HepG2 (cell line): Measurements from ENCODE around the gene SOX13. TPM values are rescaled to one million over a fixed set of nuclear protein-coding genes. Genes with fewer than 3 reads are reported as not detected.

ENCODE experiments used
- ATAC-seq: fragments of 200-7000 bp; cut with Tn5 transposase; 3 replicates; pipeline ENCODE4 v1.9.1; 2020; ENCODE audit warnings: mild to moderate bottlenecking, moderate library complexity
- BruUV-seq: library from RNA; stranded (reverse); fragments of 400-500 nt; replicated peaks from 2 replicates; lab custom pipeline; 2021; lab: Mats Ljungman, UMichigan
- CTCF ChIA-PET: fragments of 300-600 bp; formaldehyde crosslinking; extraction: SDS; loops from one replicate; lab custom pipeline; 2021; ENCODE audit warnings: low total read pairs, inconsistent platforms, low intra/inter-chr PET ratio; lab: Yijun Ruan, JAX
- POLR2A ChIA-PET: fragments of 350-600 bp; sonication (Branson Sonifier 250); formaldehyde crosslinking; loops from one replicate; lab custom pipeline; 2020; ENCODE audit warnings: antibody characterized with exemption, inconsistent platforms; lab: Yijun Ruan, JAX
- DNase-seq: peaks from one replicate; pipeline ENCODE4 v3.0.0-alpha.2; 2015; ENCODE audit warnings: low spot score
- FAIRE-seq: peaks from 3 replicates; lab custom pipeline; 2011; peaks lifted over from hg19 to GRCh38; lab: Jason Lieb, UNC
- H2AFZ ChIP-seq: one replicate; pipeline ENCODE4 v1.6.1; 2011; ENCODE audit warnings: low read length, inconsistent platforms
- H3K27ac ChIP-seq: fragments of 300-600 bp; 3 replicates; pipeline ENCODE4 v1.8.0; 2011; ENCODE audit warnings: mixed run types, mild to moderate bottlenecking, mixed read lengths, low read length, inconsistent platforms; ENCODE audit not compliant: insufficient read depth; ENCODE audit errors: extremely low read length
- H3K27me3 ChIP-seq, 2 experiments: fragments of 200-600 bp in 1 of 2; 2 replicates in 1 of 2; 3 replicates in 1 of 2; pipeline versions ENCODE4 v1.6.0 to v1.8.0; 2011; ENCODE audit warnings: low read length in 2 of 2, mild to moderate bottlenecking in 2 of 2, moderate library complexity in 2 of 2, inconsistent platforms in 1 of 2; ENCODE audit not compliant: insufficient read depth in 2 of 2, control insufficient read depth in 1 of 2
- H3K36me3 ChIP-seq, 2 experiments: fragments of 200-600 bp in 1 of 2; replicated peaks in 1 of 2; 2 replicates in 1 of 2; 3 replicates in 1 of 2; pipeline versions ENCODE4 v1.5.1 to v1.8.0; 2011; ENCODE audit warnings: low read length in 2 of 2, inconsistent platforms in 1 of 2; ENCODE audit not compliant: insufficient read depth in 2 of 2, control insufficient read depth in 1 of 2
- H3K4me1 ChIP-seq: 2 replicates; pipeline ENCODE4 v1.5.1; 2012; ENCODE audit warnings: low read length, inconsistent platforms; ENCODE audit not compliant: insufficient read depth
- H3K4me2 ChIP-seq: 2 replicates; pipeline ENCODE4 v1.6.0; 2011; ENCODE audit warnings: low read depth, low read length, inconsistent platforms
- H3K4me3 ChIP-seq, 3 experiments: fragments of 200-600 bp in 1 of 3; sonication (generic), shearing (Covaris generic) in 1 of 3; replicated peaks in 1 of 3; 2 replicates each; pipeline ENCODE4 v1.5.1; 2011 to 2016; ENCODE audit warnings: low read length in 3 of 3, inconsistent platforms in 2 of 3, low read depth in 2 of 3, mild to moderate bottlenecking in 2 of 3, control low read depth in 1 of 3, mixed read lengths in 1 of 3; ENCODE audit not compliant: insufficient read depth in 1 of 3
- H3K79me2 ChIP-seq: one replicate; pipeline ENCODE4 v1.6.1; 2011; ENCODE audit warnings: low read length, inconsistent platforms; ENCODE audit not compliant: insufficient read depth
- H3K9ac ChIP-seq: 2 replicates; pipeline ENCODE4 v1.6.0; 2011; ENCODE audit warnings: mild to moderate bottlenecking, low read depth, low read length, inconsistent platforms; ENCODE audit not compliant: insufficient read depth
- H3K9me3 ChIP-seq: 2 replicates; pipeline ENCODE4 v1.5.1; 2012; ENCODE audit warnings: mild to moderate bottlenecking, low read length
- H4K20me1 ChIP-seq: 2 replicates; pipeline ENCODE4 v1.6.0; 2011; ENCODE audit warnings: inconsistent platforms, mild to moderate bottlenecking, low read length, moderate library complexity; ENCODE audit not compliant: insufficient read depth
- ATF4 ChIP-seq, 2 experiments: fragments of 450-650 bp in 1 of 2; sonication (generic) in 1 of 2; formaldehyde crosslinking; IDR thresholded peaks; 2 replicates each; pipeline versions ENCODE4 v1.5.0 to v1.8.0; 2020 to 2022; ENCODE audit warnings: mild to moderate bottlenecking in 1 of 2, missing genetic modification reagents in 1 of 2
- CCDC6 ChIP-seq: sonication (generic); formaldehyde crosslinking; IDR thresholded peaks from 2 replicates; pipeline ENCODE4 v1.8.1; 2022; ENCODE audit warnings: mild to moderate bottlenecking, missing genetic modification reagents, moderate library complexity
- HMGA1 ChIP-seq: sonication (generic); formaldehyde crosslinking; conservative IDR thresholded peaks from 2 replicates; pipeline ENCODE4 v1.4.0; 2020; ENCODE audit warnings: missing genetic modification reagents
- TMF1 ChIP-seq: sonication (generic); formaldehyde crosslinking; IDR thresholded peaks from 2 replicates; pipeline ENCODE4 v1.8.1; 2022; ENCODE audit warnings: low read depth, missing genetic modification reagents
- TRIM22 ChIP-seq: fragments of 450-650 bp; IDR thresholded peaks from 2 replicates; pipeline ENCODE4 v1.6.1; 2017
- ZNF121 ChIP-seq: sonication (generic); formaldehyde crosslinking; IDR thresholded peaks from 2 replicates; pipeline ENCODE4 v1.5.0; 2020; ENCODE audit warnings: mild to moderate bottlenecking, missing genetic modification reagents
- ZNF225 ChIP-seq: sonication (generic); formaldehyde crosslinking; IDR thresholded peaks from 2 replicates; pipeline ENCODE4 v1.4.0; 2020; ENCODE audit warnings: mild to moderate bottlenecking, missing genetic modification reagents
- ZNF264 ChIP-seq: sonication (generic); formaldehyde crosslinking; IDR thresholded peaks from 2 replicates; pipeline ENCODE4 v1.4.0; 2020; ENCODE audit warnings: missing genetic modification reagents
- ZNF318 ChIP-seq: sonication (generic); formaldehyde crosslinking; IDR thresholded peaks from 2 replicates; pipeline ENCODE4 v1.4.0; 2020; ENCODE audit warnings: mild to moderate bottlenecking, missing genetic modification reagents
- ZNF441 ChIP-seq: sonication (generic); formaldehyde crosslinking; IDR thresholded peaks from 2 replicates; pipeline ENCODE4 v1.7.0; 2021; ENCODE audit warnings: missing genetic modification reagents, borderline replicate concordance
- ZNF496 ChIP-seq: sonication (generic); formaldehyde crosslinking; IDR thresholded peaks from 2 replicates; pipeline ENCODE4 v1.8.1; 2023; ENCODE audit warnings: mild to moderate bottlenecking, moderate library complexity, missing genetic modification reagents; ENCODE audit not compliant: insufficient replicate concordance
- ZNF530 ChIP-seq: sonication (generic); formaldehyde crosslinking; IDR thresholded peaks from 2 replicates; pipeline ENCODE4 v1.5.0; 2020; ENCODE audit warnings: low read depth, mild to moderate bottlenecking, missing genetic modification reagents
- ZNF75D ChIP-seq: sonication (generic); formaldehyde crosslinking; IDR thresholded peaks from 2 replicates; pipeline ENCODE4 v1.8.1; 2023; ENCODE audit warnings: missing genetic modification reagents, mild to moderate bottlenecking, borderline replicate concordance
- ZNF773 ChIP-seq: sonication (generic); formaldehyde crosslinking; IDR thresholded peaks from 2 replicates; pipeline ENCODE4 v1.4.0; 2020; ENCODE audit warnings: missing genetic modification reagents, borderline replicate concordance
- WGBS: methylation state at CpG from one replicate; pipeline ENCODE4 v1.1.6; 2017; ENCODE audit warnings: low lambda C conversion rate; 5-methylcytosine and 5-hydroxymethylcytosine counted together
- in situ Hi-C: cut with HindIII; loops from 2 replicates; pipeline ENCODE4 v1.10.0; 2017; ENCODE audit warnings: low pct_unique_long_range_greater_than_20kb; ENCODE audit not compliant: extremely low pct_ligation_motif_present
- intact Hi-C: fragments of 100-400 bp; cut with micrococcal nuclease; formaldehyde crosslinking; loops from one replicate; pipeline ENCODE4 v1.10.0; 2022; ENCODE audit not compliant: unreplicated experiment
- polyA plus RNA-seq, 8 experiments: library from polyadenylated mRNA; depleted of rRNA in 3 of 8; stranded (reverse) in 7 of 8; unstranded in 1 of 8; fragments of >200 nt; fragmentation: Illumina TruSeq in 4 of 8; extraction: Trizol in 4 of 8; gene quantifications; 2 replicates each; pipeline versions ENCODE4 v1.2.1 to v1.2.3, GENCODE V29; 2011 to 2016; ENCODE audit warnings: low read depth in 4 of 8, missing spikeins in 1 of 8, mixed read lengths in 1 of 8; ENCODE audit not compliant: insufficient read depth in 1 of 8
- total RNA-seq, 5 experiments: library from RNA; depleted of rRNA; stranded (reverse); fragments of >200 nt; fragmentation: Illumina TruSeq; extraction: Trizol; gene quantifications; 2 replicates each; pipeline ENCODE4 v1.2.3, GENCODE V29; 2016; ENCODE audit warnings: low read depth in 1 of 5

SOX13 gene
- total and polyA plus RNA-seq, 2 of the 13 experiments (the other 11 are each of a cell fraction or from before 2014, with no cell fraction given), result 13.3 to 15.8 TPM

GRCh38 chr1:204121840-204122555 is 49.1 kb downstream of the SOX13 start:
- ChIA-PET POLR2A (no interaction called here), CTCF (interaction anchor here (0.7 kb wide), 1 partner anchor 918 kb away, joined by 3 read pairs; no protein-coding TSS in a partner anchor)
- H3K4me1 ChIP-seq, result peaks cover 12% of the 10 kb centered on the region
- H3K36me3 ChIP-seq, result peaks cover 35 to 80% of the 10 kb centered on the region in 2 experiments
- no peak overlapping the region for H2AFZ ChIP-seq
- H3K4me2 ChIP-seq, result no peak overlapping the region
- WGBS, result 92% methylated on average over 13 of the region's 17 CpGs
- BruUV-seq, result no TSS peak
- no peaks in the 10 kb centered on the region for H4K20me1 ChIP-seq
- H3K9ac ChIP-seq, result no peak overlapping the region
- intact Hi-C loops (no loop called here), in situ Hi-C loops (no loop called here)
- no peak overlapping the region for H3K27ac ChIP-seq
- H3K9me3 ChIP-seq, result no peaks in the 10 kb centered on the region
- H3K27me3 ChIP-seq, result no peaks in the 10 kb centered on the region
- DNase-seq, result no peak
- no peak for FAIRE-seq
- no peaks in the 10 kb centered on the region for H3K79me2 ChIP-seq
- ATAC-seq, result no peak
- H3K4me3 ChIP-seq, result no peak overlapping the region
- TF ChIP-seq ZNF225 (CRISPR knock-in tag) (no peak), HMGA1 (CRISPR knock-in tag) (no peak), ZNF121 (CRISPR knock-in tag) (no peak), ZNF264 (CRISPR knock-in tag) (no peak), ZNF496 (CRISPR knock-in tag) (no peak), TRIM22 (no peak), ZNF441 (CRISPR knock-in tag) (no peak), ATF4 (CRISPR knock-in tag; IDR thresholded peaks at IDR 0.05) (no peak), CCDC6 (CRISPR knock-in tag) (no peak), ZNF318 (CRISPR knock-in tag) (no peak), TMF1 (CRISPR knock-in tag) (no peak), ZNF773 (CRISPR knock-in tag) (no peak), ZNF75D (CRISPR knock-in tag) (no peak), ZNF530 (CRISPR knock-in tag) (no peak)
